ENCODE measurements around the gene RTF2.

DNA sequence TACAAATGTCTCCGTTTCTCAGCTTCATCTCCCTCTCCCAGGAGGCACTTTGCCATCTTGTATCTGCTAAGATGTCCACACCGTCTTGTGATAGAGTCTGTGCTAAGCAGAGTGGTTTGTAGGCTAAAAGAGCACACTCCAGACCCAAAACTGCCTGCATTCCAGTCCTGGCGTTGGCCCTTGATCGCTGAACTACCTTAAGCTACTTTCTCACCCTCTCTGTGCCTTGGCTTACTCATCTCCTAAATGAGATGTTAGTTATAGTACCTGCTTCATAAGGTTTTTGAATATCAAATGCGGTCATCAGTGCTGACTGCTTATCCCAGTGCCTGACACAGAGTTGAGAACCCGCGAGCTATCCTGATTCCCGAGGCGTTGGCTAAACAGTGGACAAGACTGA, 42.4 kb upstream of the RTF2 start:
- TF ChIP-seq EZH2 (IDR thresholded peaks at IDR 0.05; ENCODE audit: insufficient read depth, poor library complexity, severe bottlenecking) (no peak), EZH2phosphoT487 (IDR thresholded peaks at IDR 0.05; ENCODE audit: insufficient read depth, low read depth) (no peak)
